HL-60/S4 treated with retinoic acid at 250 ng/mL for 4 days and 3 days (cell line): ENCODE measurements around the gene CSAG2.
"Not testable (repeated sequence)": the region's sequence is repeated elsewhere in the genome, so short reads cannot be mapped to it uniquely, and the experiment has no call there.

ENCODE experiments used
- in situ Hi-C: fragments of 300-500 bp; cut with MboI; formaldehyde crosslinking; loops from 2 replicates; pipeline ENCODE4 v1.7.0; 2022; ENCODE audit warnings: low sequenced_read_pairs

CSAG2 gene, protein sequence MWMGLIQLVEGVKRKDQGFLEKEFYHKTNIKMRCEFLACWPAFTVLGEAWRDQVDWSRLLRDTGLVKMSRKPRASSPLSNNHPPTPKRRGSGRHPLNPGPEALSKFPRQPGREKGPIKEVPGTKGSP

GRCh38 chrX:152709173-152709572, at the start of gene CSAG2:
Gene CSAG2 (minus strand): TSS chrX:152709273. CDS start chrX:152709112, 161 bp downstream.
- in situ Hi-C loops, result not testable (repeated sequence)

GRCh38 chrX:152754871-152755270, 45.8 kb upstream of the CSAG2 start:
- in situ Hi-C loops, result not testable (repeated sequence)

DNA sequence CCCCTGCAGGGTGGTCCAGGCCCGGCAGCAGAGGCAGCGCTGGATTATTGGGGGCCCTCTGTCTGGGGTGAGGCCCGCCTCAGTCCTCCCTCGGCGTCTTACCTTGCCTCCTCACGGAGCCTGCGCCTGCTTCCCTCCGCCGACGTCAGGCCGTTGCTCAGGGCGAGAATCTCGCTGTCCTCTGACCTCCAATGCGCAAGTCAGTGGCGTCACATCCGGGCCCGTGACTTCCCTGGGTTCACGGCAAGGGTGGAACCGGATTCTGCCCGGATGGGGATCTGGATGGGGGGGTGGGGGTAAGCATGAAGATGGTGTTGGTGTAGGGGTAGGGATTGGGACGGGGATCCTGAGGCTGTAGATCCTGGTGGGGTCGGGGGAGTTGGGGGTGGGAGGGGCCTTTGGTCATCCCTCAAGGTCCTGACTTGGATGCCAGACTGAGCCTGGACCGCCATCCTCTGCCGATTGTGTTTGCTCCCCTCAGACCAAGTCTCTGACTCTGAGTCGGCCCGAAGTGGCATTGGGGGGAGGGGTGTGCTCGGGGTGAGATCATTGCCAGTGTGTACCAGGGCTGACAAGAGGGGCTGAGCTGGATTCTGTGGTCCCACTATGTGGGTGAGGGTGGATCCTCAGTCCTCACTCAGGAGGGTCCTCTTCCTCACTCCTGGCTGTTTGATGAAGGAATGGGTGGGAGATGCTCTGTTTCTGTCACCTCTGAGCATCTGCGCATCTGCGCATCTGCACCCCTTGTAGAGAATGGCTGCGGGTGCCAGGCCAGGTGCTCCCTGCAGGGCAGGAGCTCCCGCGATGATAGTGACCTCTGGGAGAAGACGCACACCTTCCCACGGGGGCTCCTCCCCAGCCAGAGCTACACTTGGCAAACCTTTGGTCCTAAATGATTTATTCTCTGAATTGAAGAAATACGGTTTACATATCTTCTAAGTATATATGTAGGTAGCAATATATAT, 44.9 kb upstream of the CSAG2 start, which contains the start of gene MAGEA2:
TSS of gene MAGEA2 (minus strand) at position 157 of the 965 bp plus-strand sequence. CDS start 2,479 bp downstream, outside the sequence.
- in situ Hi-C loops, result not testable (repeated sequence)

- in situ Hi-C loops, result no loop called here
These were observed 29.5 kb upstream of the CSAG2 start for GRCh38 chrX:152738560-152738959.

DNA sequence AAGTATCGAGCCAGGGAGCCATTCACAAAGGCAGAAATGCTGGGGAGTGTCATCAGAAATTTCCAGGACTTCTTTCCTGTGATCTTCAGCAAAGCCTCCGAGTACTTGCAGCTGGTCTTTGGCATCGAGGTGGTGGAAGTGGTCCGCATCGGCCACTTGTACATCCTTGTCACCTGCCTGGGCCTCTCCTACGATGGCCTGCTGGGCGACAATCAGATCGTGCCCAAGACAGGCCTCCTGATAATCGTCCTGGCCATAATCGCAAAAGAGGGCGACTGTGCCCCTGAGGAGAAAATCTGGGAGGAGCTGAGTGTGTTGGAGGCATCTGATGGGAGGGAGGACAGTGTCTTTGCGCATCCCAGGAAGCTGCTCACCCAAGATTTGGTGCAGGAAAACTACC, 27.5 kb upstream of the CSAG2 start:
- in situ Hi-C loops, result not testable (repeated sequence)

DNA sequence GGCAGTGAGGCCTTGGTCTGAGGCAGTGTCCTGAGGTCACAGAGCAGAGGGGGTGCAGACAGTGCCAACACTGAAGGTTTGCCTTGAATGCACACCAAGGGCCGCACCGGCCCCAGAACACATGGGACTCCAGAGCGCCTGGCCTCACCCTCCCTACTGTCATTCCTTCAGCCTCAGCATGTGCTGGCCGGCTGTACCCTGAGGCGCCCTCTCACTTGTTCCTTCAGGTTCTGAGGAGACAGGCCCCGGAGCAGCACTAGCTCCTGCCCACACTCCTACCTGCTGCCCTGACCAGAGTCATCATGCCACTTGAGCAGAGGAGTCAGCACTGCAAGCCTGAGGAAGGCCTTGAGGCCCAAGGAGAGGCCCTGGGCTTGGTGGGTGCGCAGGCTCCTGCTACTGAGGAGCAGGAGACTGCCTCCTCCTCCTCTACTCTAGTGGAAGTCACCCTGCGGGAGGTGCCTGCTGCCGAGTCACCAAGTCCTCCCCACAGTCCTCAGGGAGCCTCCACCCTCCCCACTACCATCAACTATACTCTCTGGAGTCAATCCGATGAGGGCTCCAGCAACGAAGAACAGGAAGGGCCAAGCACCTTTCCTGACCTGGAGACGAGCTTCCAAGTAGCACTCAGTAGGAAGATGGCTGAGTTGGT, 26.9 kb upstream of the CSAG2 start:
- in situ Hi-C loops, result no loop called here

DNA sequence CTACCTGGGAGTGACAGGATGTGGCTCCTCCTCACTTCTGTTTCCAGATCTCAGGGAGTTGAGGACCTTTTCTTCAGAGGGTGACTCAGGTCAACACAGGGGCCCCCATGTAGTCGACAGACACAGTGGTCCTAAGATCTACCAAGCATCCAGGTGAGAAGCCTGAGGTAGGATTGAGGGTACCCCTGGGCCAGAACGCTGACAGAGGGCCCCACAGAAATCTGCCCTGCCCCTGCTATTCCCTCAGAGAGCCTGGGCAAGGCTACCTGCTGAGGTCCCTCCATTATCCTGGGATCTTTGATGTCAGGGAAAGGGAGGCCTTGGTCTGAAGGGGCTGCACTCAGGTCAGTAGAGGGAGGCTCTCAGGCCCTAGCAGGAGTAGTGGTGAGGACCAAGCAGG, 26.0 kb upstream of the CSAG2 start:
- in situ Hi-C loops, result no loop called here

- in situ Hi-C loops, result not testable (repeated sequence)
These were observed 25.2 kb upstream of the CSAG2 start for GRCh38 chrX:152734143-152734858.

- in situ Hi-C loops, result no loop called here
These were observed 24.3 kb upstream of the CSAG2 start, which contains the start of the genes CSAG1 and MAGEA12 for GRCh38 chrX:152733261-152733975. Gene CSAG1 (minus strand): TSS chrX:152733721. CDS start chrX:152732460, 1,261 bp downstream. Gene MAGEA12 (plus strand): TSS chrX:152733757. CDS start chrX:152736162, 2,405 bp downstream.

GRCh38 chrX:152725409-152725808, 16.3 kb upstream of the CSAG2 start:
- in situ Hi-C loops, result no loop called here

GRCh38 chrX:152713815-152714787, 5.0 kb upstream of the CSAG2 start, which contains the start of gene MAGEA2B:
Gene MAGEA2B (plus strand): TSS chrX:152714628. CDS start chrX:152717107, 2,479 bp downstream.
- in situ Hi-C loops, result not testable (repeated sequence)

GRCh38 chrX:152713195-152713594, 4.1 kb upstream of the CSAG2 start:
- in situ Hi-C loops, result not testable (repeated sequence)

DNA sequence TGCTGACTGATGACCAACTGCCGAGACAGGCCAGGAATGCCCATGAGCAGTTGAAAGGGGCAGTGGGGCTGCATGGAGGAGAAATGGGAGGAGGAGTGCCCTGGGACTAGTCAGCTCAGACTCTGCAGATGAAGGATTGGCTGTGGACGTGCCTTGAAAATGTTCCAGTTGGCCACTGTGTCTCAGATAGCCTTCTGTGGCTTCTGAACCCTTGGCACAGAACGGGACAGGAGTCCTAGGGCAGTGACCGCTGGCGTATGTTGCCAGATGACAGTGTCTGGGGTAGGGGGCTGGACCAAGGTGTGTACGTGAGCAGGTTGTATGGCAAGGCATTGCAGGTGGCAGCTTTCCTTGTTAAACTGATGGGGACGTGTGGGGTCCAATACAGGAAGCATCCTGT, 2.6 kb downstream of the CSAG2 start:
- in situ Hi-C loops, result not testable (repeated sequence)

- in situ Hi-C loops, result not testable (repeated sequence)
These were observed 8.7 kb downstream of the CSAG2 start for GRCh38 chrX:152700390-152700789.

GRCh38 chrX:152697952-152698931, 10.8 kb downstream of the CSAG2 start, which contains the start of gene MAGEA3:
Gene MAGEA3 (plus strand): TSS chrX:152698794. CDS start chrX:152700833, 2,039 bp downstream.
- in situ Hi-C loops, result not testable (repeated sequence)

DNA sequence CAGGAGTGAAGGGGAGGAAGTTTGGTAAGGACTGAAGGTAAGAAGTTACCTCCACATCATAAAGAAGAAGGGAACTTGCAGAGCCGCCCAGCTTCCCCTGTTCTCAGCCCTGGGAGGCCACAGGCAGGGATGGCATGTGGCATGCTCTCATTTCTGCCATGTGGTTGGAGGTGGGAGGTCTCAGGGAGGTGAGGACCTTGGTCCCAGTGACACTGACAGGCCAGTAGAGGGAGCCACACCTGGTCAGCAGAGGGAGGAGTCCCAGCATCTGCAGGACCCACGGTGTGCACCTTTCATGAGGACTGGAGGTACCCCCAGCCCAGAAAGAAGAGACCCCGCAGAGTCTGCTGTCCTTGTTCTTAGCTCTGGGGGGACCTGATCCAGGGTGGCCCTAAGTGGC, 28.1 kb downstream of the CSAG2 start:
- in situ Hi-C loops, result not testable (repeated sequence)

DNA sequence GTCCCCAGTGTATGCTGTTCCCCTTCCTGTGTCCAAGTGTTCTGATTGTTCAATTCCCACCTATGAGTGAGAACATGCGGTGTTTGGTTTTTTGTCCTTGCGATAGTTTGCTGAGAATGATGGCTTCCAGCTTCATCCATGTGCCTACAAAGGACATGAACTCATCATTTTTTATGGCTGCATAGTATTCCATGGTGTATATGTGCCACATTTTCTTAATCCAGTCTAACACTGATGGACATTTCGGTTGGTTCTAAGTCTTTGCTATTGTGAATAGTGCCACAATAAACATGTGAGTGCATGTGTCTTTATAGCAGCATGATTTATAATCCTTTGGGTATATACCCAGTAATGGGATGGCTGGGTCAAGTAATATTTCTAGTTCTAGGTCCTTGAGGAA, 34.4 kb downstream of the CSAG2 start:
- in situ Hi-C loops, result not testable (repeated sequence)
